GM19372 (cell line): Measurements from ENCODE around the gene SULF2.

ENCODE experiments used
- ATAC-seq: cut with Tn5 transposase; IDR thresholded peaks from one replicate; pipeline ENCODE4 v1.9.1; 2021; ENCODE audit warnings: mild to moderate bottlenecking, low read depth, moderate library complexity; ENCODE audit not compliant: unreplicated experiment

The SULF2 gene

DNA sequence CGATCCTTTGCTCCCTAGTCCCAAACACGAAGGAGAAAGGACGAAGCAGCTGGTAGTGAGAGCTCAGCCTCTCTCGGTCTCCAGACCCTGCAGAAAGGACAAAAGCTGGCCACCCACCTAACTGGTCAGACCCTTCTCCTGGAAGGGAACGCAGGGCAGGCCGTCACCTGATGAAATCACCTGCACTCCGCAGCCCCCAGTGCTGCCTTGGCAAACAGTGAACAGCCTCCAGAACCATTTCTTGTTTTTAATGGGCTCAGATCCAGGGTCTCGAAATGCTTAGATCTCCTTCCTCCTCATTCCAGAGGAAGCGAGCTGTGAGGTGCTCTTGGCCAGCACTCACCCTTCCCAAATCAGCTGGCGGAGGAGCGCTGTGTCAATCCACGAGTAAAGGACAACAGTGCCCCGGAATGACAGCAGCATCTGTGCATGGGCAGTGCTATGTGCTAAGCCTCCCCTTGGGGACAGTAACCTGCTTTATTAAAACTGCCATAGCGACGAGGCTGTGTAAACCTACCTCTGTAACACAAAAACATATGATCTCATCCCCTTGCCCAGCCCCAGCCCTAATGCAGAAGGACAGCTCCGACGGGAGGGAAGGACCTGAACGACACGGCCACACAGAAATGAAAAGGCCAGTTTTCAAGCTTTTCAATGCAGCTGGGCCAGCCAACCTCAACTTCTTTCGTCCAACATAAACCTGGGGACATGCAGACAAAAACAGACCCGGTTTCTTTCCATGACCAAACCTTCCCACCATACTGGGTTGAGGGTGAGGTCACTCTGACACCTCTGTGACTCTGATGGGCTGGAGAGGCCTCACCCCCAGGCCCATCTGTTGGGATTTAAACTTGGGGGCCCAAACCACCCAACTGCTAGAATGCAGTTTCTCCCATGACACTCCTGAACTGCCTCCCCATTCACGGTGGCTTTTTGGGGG lies 43.3 kb downstream of the SULF2 start:
- ATAC-seq, result no peak

DNA sequence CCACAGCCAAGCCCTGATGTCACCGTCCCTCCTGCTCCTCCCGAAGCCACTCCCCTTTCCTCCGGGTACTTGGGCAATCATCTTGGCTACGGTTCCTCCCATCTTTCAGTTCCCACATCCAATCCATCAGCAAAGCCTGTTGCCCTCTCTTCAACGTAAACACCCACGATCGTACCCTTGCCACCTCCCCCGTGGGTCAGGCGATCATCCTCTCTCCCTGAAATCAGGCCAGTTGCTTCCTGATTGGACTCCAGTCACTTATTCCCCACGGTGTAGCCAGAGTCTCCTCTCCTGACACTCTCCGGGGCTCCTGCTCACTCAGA lies 44.5 kb downstream of the SULF2 start:
- ATAC-seq, result no peak

DNA sequence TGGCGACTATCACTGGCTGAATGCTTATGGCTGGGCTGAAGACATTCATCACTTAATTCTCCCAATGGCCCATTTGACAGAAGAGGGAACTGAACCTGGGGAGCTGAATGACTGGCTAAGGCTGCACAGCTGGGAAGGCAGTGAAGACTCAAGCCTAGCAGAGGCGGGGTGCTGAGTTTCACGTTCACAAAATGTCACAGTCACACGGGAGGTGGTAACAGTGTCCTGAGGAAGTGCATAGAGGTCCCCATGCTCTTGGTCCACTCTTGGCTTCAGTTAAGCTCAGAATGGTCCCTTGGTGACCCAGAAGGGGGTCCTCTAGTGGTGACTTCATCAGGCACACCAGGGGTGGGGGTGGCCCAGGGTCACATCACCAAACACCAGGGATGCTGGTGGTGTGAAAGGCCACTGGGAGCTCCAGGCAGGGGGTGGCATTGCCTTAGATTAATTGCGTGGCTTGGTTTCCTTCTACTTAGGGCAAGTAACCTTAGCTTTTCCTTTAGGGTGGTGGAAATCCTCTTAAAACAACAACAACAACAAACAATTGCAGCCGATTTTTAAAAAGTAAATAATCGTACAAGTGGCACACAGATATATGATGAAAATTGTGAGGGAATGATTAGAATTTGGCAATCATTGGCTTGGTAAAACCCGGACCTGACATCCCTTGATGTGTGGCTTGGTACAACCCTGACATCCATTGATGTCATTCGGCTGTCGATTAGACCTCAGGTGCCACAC lies 45.0 kb downstream of the SULF2 start:
- ATAC-seq, result no peak

DNA sequence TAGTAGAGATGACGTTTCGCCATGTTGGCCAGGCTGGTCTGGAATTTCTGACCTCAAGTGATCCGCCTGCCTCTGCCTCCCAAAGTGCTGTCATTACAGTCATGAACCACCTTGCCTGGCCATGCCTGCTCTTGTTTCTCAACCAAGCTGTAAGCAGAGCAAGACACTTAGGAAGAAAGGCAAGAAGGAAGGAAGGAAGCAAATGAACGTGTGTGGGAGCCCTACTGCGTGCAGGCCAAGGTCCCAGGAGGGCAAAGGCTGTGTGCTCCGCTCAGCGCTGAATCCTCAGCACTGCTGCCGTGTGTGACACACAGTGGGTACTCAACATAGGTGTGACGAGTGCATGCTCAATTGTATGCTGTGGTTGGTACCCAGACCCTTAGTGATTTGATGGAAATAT lies 47.4 kb downstream of the SULF2 start:
- ATAC-seq, result no peak

- no peak for ATAC-seq
Observed at GRCh38 chr20:47736570-47737152, 48.6 kb downstream of the SULF2 start.

GRCh38 chr20:47735412-47736400 lies 49.6 kb downstream of the SULF2 start:
- ATAC-seq, result no peak

DNA sequence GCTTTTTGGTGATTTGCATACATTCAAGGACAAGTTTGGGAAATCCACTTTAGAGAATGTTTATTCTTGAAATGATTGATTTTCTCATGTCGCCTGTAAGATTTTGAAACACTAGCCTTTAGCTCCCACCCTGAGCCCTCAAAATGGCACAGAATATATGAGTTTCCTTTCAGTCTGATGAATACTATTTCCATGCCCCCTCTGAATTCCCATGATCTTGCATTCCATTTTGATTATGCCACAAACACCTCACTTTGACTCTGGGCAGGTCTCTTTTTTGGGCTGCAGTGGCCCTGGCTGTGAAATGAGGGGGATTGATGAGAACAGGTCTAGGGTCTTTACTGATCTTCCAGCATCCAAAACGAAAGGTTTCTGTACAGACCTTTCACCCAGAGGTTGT lies 50.4 kb downstream of the SULF2 start:
- no peak for ATAC-seq

- no peak for ATAC-seq
Observed at GRCh38 chr20:47733892-47734291, 51.4 kb downstream of the SULF2 start.

DNA sequence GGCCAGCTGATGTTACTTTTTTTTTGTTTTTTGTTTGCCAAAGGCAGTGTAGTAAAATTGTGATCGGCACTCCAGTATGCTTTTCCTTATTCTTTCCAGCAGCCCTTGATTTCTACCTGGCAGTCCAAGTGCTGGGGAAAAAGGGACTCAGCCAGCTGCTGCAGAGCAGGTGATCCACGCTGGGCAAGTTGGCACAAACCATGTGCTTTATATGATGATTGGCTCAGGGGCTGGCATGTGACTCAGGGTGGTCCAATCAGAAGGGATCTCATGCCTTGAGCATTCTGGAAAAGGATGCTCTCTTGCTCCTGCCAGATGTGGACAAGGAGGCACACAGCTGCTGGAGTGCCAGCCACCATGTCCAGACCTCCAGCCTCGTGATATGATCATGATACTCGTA lies 54.5 kb downstream of the SULF2 start:
- ATAC-seq, result no peak

GRCh38 chr20:47729472-47729871 lies 55.8 kb downstream of the SULF2 start:
- no peak for ATAC-seq

DNA sequence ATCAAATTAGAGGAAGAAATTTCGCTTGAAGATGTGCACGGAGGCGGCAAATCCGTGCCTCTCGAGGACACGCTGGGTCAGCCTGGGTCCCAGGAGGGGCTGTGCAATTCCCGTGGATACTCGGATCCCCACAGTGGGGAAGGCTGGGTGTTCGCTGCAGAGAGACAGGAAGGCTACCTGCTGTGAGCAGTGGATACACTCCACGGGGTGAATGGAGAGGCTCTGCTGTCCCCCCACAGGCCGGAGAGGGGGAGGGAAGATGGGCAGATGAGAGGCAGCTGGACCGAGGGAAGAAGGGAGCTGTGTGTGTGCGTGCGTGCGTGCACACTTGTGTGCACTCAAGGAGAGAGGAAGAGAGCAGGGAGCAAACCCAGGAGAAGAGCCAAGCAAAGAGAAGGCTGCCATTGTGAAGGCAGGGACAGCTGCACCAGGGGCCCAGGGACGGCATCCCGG lies 57.3 kb downstream of the SULF2 start:
- no peak for ATAC-seq

DNA sequence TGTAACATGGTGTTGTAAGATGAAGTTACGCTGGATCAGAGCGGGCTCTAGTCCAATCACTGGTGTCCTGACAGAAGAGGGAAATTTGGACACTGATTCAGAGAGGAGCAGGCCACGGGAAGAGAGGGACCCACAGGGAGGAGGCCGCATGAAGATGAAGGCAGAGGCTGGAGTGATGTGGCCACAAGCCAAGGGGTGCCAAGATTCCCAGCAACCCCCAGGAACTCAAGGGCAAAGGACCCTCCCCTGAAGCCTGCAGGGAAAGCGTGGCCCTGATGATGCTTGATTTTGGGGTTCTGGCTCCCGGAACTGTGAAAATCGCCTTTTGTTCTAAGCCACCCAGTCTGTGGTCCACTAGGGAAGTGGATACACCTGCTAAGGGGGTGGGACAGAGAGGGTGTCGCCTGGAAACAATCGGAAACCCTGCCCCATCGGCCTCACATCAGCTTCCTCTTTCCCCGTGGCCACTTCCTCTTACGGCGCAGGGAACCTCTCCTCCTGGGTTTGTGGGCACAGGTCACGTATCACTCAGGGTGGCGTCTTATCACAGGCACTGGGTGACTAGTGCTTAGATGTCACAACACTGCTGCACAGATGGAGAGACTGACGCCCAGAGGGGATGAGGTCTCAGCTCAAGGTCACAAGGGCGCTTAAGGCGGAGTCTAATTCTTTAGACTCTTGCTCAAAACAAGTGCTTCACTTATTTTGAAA lies 58.0 kb downstream of the SULF2 start:
- ATAC-seq, result peak; percentile 67

- no peak for ATAC-seq
Observed at GRCh38 chr20:47726632-47727031, 58.6 kb downstream of the SULF2 start.

DNA sequence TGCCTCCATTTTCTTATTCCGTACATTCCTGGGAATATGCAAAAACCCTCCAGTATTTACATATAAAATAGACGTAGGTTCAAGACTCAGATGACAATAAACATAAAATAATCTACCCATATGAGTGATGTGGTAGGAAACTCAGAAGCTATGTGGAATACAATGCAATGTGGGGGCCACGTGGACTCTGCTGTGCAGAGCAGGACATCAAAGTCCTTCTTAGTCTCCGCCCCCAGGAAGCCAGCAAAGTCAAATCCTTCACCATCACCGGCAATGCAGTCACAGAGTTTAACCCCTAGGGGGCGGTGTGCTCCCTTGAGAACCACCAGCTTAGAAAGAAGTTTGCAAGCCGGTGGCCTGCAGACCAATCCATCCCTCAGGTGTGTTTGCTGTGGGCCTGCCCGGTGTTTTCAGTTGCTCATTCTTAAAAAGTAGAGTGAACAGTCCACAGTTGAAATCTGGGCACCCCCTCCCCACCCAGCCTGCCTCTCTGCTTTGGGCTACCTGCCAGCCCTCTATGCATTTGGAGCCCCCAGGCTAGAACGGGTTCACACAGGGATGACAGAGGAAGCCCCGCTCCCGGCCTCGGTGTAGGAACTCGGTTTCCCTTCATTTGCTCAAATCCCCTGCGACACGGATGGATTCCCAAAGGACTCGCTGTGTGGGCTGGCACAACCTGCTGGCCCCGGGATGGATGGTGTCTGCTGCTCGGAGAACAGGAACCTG lies 59.9 kb downstream of the SULF2 start:
- ATAC-seq, result no peak

- no peak for ATAC-seq
Observed at GRCh38 chr20:47724910-47725247, 60.4 kb downstream of the SULF2 start.

DNA sequence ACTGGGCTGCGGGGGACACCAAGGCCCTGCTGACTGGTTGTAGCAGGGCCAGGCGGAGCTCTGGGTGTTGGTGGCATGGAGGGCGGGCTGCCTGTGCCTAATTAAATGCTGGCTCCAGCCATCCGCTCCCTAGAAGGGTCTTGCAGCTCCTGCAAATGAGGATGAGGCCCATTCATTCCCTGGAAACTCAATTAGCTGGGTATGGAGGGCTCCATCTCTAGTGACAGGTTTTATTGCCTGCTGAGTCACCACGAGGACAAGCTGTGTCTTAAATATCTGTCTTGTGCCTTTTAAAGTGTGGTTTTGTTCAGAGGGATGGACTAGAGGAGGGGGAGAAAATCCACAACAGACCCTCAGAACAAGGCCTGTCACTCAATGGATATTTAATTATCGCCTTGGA lies 60.9 kb downstream of the SULF2 start:
- no peak for ATAC-seq

GRCh38 chr20:47723322-47723721 lies 62.0 kb downstream of the SULF2 start:
- no peak for ATAC-seq

GRCh38 chr20:47720636-47721427 lies 64.4 kb downstream of the SULF2 start:
- ATAC-seq, result no peak
